Fibroblast of mammary gland (primary cell): ENCODE results near the gene PMM2.

Experiments used
- DNase-seq: peaks from one replicate; pipeline ENCODE4 v3.0.0-alpha.2; 2010; ENCODE audit warnings: low read depth
- H3K4me3 ChIP-seq: 2 replicates; pipeline ENCODE4 v1.5.1; 2011; ENCODE audit warnings: low read depth, mild to moderate bottlenecking, low read length, moderate library complexity; ENCODE audit not compliant: control insufficient read depth
- TF ChIP-seq, protein P1 (sequence below): conservative IDR thresholded peaks from 2 replicates; pipeline ENCODE4 v1.5.1; 2011; ENCODE audit warnings: low read depth, low read length, inconsistent platforms; ENCODE audit not compliant: control insufficient read depth, insufficient read depth

Gene PMM2

DNA sequence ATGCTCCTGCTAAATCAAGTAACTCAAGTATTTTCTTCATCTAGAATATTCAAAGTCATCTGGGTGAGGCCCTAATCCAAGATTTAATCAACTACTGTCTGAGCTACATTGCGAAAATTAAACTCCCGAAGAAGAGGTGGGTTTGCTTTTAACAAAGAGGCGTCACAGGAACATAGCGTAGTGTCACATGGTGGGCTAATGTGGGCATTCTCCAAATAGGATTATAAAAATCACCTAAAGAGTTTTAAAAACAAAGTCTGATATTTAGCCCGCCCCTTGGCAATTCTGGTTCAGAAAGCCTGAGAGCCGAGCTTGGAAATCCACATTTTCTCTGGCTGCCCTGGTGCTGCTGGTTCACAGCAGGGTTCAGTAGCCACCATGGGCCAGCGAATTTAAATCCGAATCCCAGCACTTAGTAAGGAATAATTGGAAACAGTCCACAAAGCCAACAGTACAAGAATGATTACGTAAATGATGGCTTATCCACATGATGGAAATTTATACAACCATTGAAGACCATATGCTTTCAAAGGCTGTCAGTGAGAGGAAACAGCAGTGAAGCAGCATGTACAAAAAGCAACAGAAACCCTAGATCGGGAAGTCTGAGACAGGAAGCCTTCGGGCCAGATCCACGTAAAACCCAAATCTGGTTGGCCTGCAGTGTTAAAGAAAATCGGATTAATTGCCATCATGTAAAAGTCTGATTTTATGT is 8.8 kb downstream of the PMM2 start:
- TF ChIP-seq, protein P1, sequence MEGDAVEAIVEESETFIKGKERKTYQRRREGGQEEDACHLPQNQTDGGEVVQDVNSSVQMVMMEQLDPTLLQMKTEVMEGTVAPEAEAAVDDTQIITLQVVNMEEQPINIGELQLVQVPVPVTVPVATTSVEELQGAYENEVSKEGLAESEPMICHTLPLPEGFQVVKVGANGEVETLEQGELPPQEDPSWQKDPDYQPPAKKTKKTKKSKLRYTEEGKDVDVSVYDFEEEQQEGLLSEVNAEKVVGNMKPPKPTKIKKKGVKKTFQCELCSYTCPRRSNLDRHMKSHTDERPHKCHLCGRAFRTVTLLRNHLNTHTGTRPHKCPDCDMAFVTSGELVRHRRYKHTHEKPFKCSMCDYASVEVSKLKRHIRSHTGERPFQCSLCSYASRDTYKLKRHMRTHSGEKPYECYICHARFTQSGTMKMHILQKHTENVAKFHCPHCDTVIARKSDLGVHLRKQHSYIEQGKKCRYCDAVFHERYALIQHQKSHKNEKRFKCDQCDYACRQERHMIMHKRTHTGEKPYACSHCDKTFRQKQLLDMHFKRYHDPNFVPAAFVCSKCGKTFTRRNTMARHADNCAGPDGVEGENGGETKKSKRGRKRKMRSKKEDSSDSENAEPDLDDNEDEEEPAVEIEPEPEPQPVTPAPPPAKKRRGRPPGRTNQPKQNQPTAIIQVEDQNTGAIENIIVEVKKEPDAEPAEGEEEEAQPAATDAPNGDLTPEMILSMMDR, result no peak
- DNase-seq, result no peak
- no peak overlapping the region for H3K4me3 ChIP-seq

DNA sequence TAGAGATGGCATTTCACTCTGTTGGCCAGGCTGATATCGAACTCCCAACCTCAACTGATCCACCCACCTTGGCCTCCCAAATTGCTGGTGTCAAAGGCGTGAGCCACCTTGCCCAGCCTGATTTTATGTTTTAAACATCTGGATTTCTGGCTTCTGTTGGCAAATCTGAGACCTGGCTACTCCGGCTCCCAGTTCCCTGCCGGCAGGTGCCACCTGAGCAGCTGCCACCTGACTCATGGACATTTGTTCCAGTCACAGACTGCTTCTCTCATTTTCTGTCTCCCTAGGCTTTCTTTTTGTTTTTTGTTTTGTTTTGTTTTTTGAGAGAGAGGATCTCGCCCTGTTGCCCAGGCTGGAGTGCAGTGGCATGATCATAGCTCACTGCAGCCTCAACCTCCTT is 9.6 kb downstream of the PMM2 start:
- DNase-seq, result no peak
- TF ChIP-seq, protein P1, result no peak
- no peak overlapping the region for H3K4me3 ChIP-seq

GRCh38 chr16:8808009-8808408 is 10.4 kb downstream of the PMM2 start:
- TF ChIP-seq, protein P1, result no peak
- DNase-seq, result no peak

GRCh38 chr16:8808613-8809353 is 11.1 kb downstream of the PMM2 start:
- H3K4me3 ChIP-seq, result no peak overlapping the region
- no peak for DNase-seq
- TF ChIP-seq, protein P1, result no peak

More at GRCh38 chr16:8808009-8808408, 10.4 kb downstream of the PMM2 start:
- H3K4me3 ChIP-seq, result no peak overlapping the region

DNA sequence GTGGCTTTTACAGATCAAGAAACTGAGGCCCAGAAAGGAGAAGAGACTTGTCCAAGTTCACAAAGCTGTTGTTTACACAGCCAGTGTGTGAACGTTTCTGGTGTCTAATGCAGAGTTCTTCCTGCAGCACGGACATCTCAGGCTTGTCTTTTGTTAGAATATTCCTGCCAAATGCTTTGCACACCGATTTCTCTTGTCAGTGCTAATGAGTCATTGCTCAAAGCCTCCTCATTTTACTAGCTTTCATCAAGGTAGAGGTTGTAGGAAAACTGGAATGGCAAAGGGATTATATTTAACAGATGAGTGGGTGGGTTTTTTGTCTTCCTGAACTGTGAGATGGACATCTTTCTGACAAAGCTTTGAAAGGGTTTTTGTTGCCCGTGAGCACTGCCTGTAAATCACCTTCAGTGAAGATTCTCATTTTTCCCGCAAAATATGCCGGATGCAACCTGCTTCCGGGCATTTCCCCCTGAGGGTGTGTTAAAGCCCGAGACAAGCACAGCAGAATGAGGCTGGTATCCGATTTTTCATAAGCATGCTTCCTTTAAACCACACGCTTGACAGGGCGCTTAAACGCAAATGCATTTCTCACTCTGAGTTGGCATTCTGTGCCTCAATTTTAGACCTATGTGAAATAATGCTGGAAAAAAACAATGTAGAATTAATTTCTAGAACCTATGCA is 14.7 kb downstream of the PMM2 start:
- DNase-seq, result no peak

DNA sequence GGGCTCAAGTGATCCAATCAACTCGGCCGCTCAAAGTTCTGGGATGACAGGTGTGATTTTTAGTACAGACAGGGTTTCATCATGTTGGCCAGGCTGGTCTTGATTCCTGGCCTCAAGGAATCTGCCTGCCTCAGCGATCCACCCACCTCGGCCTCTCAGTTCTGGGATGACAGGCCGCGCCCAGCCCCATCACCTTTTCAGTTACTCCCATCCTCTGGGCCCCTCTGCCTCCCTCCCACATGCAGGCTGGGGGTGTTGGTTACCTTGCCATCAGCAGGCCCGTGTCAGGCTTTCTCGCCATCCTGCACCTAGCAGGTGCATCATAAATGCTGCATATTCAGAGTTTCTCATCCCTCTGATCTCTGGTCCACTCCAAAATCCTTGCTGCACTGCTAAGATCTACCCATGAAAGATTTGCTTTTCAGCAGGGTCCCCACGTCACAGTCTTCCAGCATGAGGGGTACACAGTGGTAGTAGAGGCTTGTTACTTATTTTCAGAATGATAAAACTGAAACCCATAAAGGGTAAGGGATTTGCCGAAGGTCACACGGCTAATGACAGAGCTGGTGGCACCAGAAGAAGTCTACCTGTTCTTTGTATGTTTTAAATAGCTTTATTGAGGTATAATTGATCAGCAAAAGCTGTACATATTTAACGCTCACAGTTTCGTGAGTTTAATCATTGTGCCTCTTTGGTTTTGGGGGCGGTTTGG is 16.6 kb downstream of the PMM2 start:
- no peak for DNase-seq
- no peak overlapping the region for H3K4me3 ChIP-seq
- TF ChIP-seq, protein P1, result no peak

More for the DNA sequence above, 14.7 kb downstream of the PMM2 start:
- H3K4me3 ChIP-seq, result no peak overlapping the region
- TF ChIP-seq, protein P1, result no peak
